Measurements from ENCODE around the gene ZNF644. TPM values are rescaled to one million over a fixed set of nuclear protein-coding genes. Genes with fewer than 3 reads are reported as not detected.

ZNF644 gene
- total RNA-seq, 5 donors from 2014 or later (not counting 1 experiment from before 2014, with no cell fraction given): 55.0 to 139 (median 62.7) TPM

DNA sequence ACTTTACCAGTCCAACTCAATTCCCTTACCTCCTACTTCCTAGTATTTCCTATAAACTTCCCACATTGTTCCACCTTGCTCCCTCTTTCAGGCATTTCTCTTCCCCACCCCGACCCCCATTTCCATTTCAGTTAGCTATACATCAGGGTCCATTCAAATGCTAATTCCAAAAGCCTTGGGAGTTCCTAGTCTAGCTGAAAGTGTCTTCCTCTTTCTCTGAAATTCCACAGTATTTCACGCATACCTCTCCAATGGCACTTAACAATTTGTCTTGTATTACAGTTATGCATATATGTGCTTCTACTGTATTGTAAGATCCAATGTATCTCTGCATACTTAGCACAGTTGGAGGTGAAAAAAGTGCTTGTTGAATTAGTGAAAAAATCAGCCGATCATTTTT is 94.9 kb downstream of the ZNF644 start:
- no peaks in the 10 kb centered on the region for H3K27me3 Mint-ChIP-seq
- POLR2A ChIA-PET: no interaction called here
- Histone ChIP-seq H3K27ac (ENCODE audit: low read length) (no peak overlapping the region), H3K4me3 (ENCODE audit: control insufficient read depth in 1 of 2, extremely low read depth in 1 of 2, low read length in 1 of 2) (no peak overlapping the region), H3K36me3 (ENCODE audit: control insufficient read depth in 2 of 2, extremely low read depth in 1 of 2, insufficient read depth in 1 of 2, low read length in 1 of 2) (no peaks in the 10 kb centered on the region), H3K27me3 (replicated peaks in 1 of 2; ENCODE audit: control insufficient read depth in 2 of 2, extremely low read depth in 1 of 2, insufficient read depth in 2 of 2, low read length in 1 of 2) (no peaks in the 10 kb centered on the region), H3K4me1 (ENCODE audit: control insufficient read depth in 1 of 2, extremely low read depth in 1 of 2, insufficient read depth in 2 of 2, low read length in 2 of 2) (peaks cover 4 to 13% of the 10 kb centered on the region in 2 experiments), H3K9me3 (no peaks in the 10 kb centered on the region)
- no peak overlapping the region for H3K27ac Mint-ChIP-seq
- H3K4me3 Mint-ChIP-seq: peak overlapping the region in 1 of 3 donors; percentile 36
- WGBS (ENCODE audit: insufficient coverage): 100% methylated on average over 1 of the region's 3 CpGs
- CTCF ChIA-PET: interaction anchor here in 1 of 2 donors (0.6 kb wide), 1 partner anchor 1919 kb away, joined by 3 read pairs; no protein-coding TSS in a partner anchor
- no peak for DNase-seq
- peaks cover 0 to 7% (median 0%) of the 10 kb centered on the region in 3 donors for H3K9me3 Mint-ChIP-seq
- ATAC-seq (replicated peaks in 1 of 4): no peak
- peaks cover 89 to 97% (median 91%) of the 10 kb centered on the region in 3 donors for H3K4me1 Mint-ChIP-seq
- peaks cover 29% of the 10 kb centered on the region for H3K36me3 Mint-ChIP-seq

DNA sequence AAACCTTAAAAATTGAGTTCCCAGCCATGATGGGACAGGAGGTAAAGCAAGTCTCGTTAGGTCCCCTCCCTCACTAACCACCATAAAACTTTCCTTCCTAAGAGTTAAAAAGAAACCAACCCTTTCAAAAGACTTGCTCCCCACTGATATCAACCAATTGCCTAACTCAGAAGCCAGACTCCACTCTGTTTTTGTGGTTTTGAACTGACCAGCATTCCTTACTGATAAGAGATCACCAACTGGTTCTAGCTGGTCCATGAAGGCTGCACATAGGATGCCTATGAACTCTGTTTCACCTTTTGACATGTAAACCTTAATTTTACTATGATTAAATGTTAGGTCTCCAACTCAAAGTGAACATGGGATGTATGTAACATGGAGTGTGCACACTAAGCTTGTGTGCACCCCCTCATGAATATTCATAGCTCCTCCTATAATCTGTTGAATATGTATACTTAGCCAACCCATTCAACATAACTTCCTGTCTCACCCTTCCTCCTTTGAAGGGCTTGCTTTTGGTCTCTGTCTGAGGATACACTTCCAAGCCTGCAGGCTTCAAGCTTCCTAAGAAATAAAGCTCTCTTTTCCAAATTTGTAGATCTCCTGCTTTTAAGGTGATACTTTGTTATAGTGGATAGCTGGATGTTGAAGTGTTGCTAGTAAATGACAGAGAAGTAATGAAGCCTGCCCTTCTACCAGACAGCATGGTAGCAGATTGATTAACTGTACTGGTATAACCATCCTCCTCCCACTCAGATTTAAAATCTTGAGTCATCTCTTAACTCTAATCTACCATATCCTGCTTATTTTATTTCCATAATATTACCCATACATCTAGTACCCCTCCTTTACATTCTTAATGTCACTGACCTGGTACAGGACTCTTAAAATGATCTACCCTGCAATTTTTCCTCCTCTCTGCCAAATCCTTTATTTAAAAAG is 95.6 kb downstream of the ZNF644 start:
- Mint-ChIP-seq H3K27me3 (no peaks in the 10 kb centered on the region), H3K36me3 (peaks cover 29% of the 10 kb centered on the region), H3K4me3 (peak overlapping the region in 1 of 3 donors; percentile 36), H3K9me3 (peaks cover 0 to 7% (median 0%) of the 10 kb centered on the region in 3 donors), H3K27ac (peak overlapping the region in 1 of 2 donors; percentile 39), H3K4me1 (peaks cover 88 to 98% (median 92%) of the 10 kb centered on the region in 3 donors)
- no peaks in the 10 kb centered on the region for H3K9me3 ChIP-seq
- ChIA-PET CTCF (no interaction called here), POLR2A (no interaction called here)
- DNase-seq (peak in 1 of 35 experiments; percentile 8), ATAC-seq (replicated peaks in 1 of 4) (peak in 3 of 4 experiments; percentile 42 to 49 (median 44))
- H3K4me3 ChIP-seq (ENCODE audit: control insufficient read depth in 1 of 2, extremely low read depth in 1 of 2, low read length in 1 of 2): no peak overlapping the region
- H3K36me3 ChIP-seq (ENCODE audit: control insufficient read depth in 2 of 2, extremely low read depth in 1 of 2, insufficient read depth in 1 of 2, low read length in 1 of 2): no peaks in the 10 kb centered on the region
- H3K27ac ChIP-seq (ENCODE audit: low read length): no peak overlapping the region
- WGBS (ENCODE audit: insufficient coverage): no CpG with 5 or more reads among the region's 1 CpG
- H3K4me1 ChIP-seq (ENCODE audit: control insufficient read depth in 1 of 2, extremely low read depth in 1 of 2, insufficient read depth in 2 of 2, low read length in 2 of 2): peaks cover 4 to 16% of the 10 kb centered on the region in 2 experiments
- H3K27me3 ChIP-seq (replicated peaks in 1 of 2; ENCODE audit: control insufficient read depth in 2 of 2, extremely low read depth in 1 of 2, insufficient read depth in 2 of 2, low read length in 1 of 2): no peaks in the 10 kb centered on the region

DNA sequence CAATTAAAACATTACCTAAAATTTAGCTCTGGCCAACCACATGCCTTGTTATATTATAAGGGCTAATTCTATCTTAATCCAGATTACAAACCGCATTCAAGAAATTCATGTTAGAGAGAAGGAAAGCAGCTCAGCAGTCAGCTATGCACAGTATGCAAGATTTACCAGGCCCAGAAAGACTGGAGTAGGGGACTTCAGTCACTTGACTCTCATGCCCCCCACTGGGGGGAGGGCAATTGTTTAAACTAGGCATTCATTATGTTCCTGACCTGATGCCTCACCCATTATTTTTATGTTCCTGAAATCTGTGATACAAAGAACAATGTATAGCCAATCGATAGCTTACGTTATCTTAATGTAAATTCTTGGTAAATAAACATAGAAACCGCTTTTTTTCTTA is 96.9 kb downstream of the ZNF644 start:
- CTCF ChIA-PET: interaction anchor here in 1 of 2 donors (0.7 kb wide), 1 partner anchor 1051 kb away, joined by 3 read pairs; no protein-coding TSS in a partner anchor
- WGBS (ENCODE audit: insufficient coverage): no CpG with 5 or more reads among the region's 4 CpGs
- peak overlapping the region in 1 of 3 donors; percentile 3 for H3K4me3 Mint-ChIP-seq

GRCh38 chr1:90922996-90923395 is 98.8 kb downstream of the ZNF644 start:
- H3K4me3 ChIP-seq (ENCODE audit: control insufficient read depth in 1 of 2, extremely low read depth in 1 of 2, low read length in 1 of 2): no peak overlapping the region
- peaks cover 4 to 29% of the 10 kb centered on the region in 2 experiments for H3K4me1 ChIP-seq (ENCODE audit: control insufficient read depth in 1 of 2, extremely low read depth in 1 of 2, insufficient read depth in 2 of 2, low read length in 2 of 2)
- no CpG with 5 or more reads among the region's 2 CpGs for WGBS (ENCODE audit: insufficient coverage)
- H3K36me3 Mint-ChIP-seq: peaks cover 19% of the 10 kb centered on the region
- H3K27me3 Mint-ChIP-seq: no peaks in the 10 kb centered on the region
- H3K9me3 Mint-ChIP-seq: peaks cover 0 to 7% (median 0%) of the 10 kb centered on the region in 3 donors
- DNase-seq (no peak), ATAC-seq (replicated peaks in 1 of 4) (no peak)
- no peaks in the 10 kb centered on the region for H3K9me3 ChIP-seq
- no peaks in the 10 kb centered on the region for H3K36me3 ChIP-seq (ENCODE audit: control insufficient read depth in 2 of 2, extremely low read depth in 1 of 2, insufficient read depth in 1 of 2, low read length in 1 of 2)
- peak overlapping the region in 2 of 3 donors; percentile 28 to 40 for H3K4me3 Mint-ChIP-seq
- peaks cover 86 to 93% (median 90%) of the 10 kb centered on the region in 3 donors for H3K4me1 Mint-ChIP-seq
- no peaks in the 10 kb centered on the region for H3K27me3 ChIP-seq (replicated peaks in 1 of 2; ENCODE audit: control insufficient read depth in 2 of 2, extremely low read depth in 1 of 2, insufficient read depth in 2 of 2, low read length in 1 of 2)
- peak overlapping the region; percentile 23 to 68 for H3K27ac Mint-ChIP-seq
- H3K27ac ChIP-seq (ENCODE audit: low read length): no peak overlapping the region
- POLR2A ChIA-PET: no interaction called here
- CTCF ChIA-PET: no interaction called here

More for the DNA sequence above, 96.9 kb downstream of the ZNF644 start:
- H3K27ac ChIP-seq (ENCODE audit: low read length): no peak overlapping the region
- Mint-ChIP-seq H3K36me3 (peaks cover 27% of the 10 kb centered on the region), H3K4me1 (peaks cover 89 to 100% (median 95%) of the 10 kb centered on the region in 3 donors), H3K27ac (no peak overlapping the region), H3K27me3 (no peaks in the 10 kb centered on the region), H3K9me3 (peaks cover 0 to 7% (median 0%) of the 10 kb centered on the region in 3 donors)
- H3K27me3 ChIP-seq (replicated peaks in 1 of 2; ENCODE audit: control insufficient read depth in 2 of 2, extremely low read depth in 1 of 2, insufficient read depth in 2 of 2, low read length in 1 of 2): no peaks in the 10 kb centered on the region
- H3K36me3 ChIP-seq (ENCODE audit: control insufficient read depth in 2 of 2, extremely low read depth in 1 of 2, insufficient read depth in 1 of 2, low read length in 1 of 2): no peaks in the 10 kb centered on the region
- POLR2A ChIA-PET: no interaction called here
- no peak for ATAC-seq (replicated peaks in 1 of 4)
- H3K9me3 ChIP-seq: no peaks in the 10 kb centered on the region
- no peak overlapping the region for H3K4me3 ChIP-seq (ENCODE audit: control insufficient read depth in 1 of 2, extremely low read depth in 1 of 2, low read length in 1 of 2)
- peaks cover 4 to 23% of the 10 kb centered on the region in 2 experiments for H3K4me1 ChIP-seq (ENCODE audit: control insufficient read depth in 1 of 2, extremely low read depth in 1 of 2, insufficient read depth in 2 of 2, low read length in 2 of 2)
- DNase-seq: no peak

GRCh38 chr1:90922202-90922601 is 99.6 kb downstream of the ZNF644 start:
- no peak overlapping the region for H3K27ac ChIP-seq (ENCODE audit: low read length)
- H3K4me3 Mint-ChIP-seq: peak overlapping the region in 1 of 3 donors; percentile 22
- peaks cover 0 to 7% (median 0%) of the 10 kb centered on the region in 3 donors for H3K9me3 Mint-ChIP-seq
- H3K4me1 Mint-ChIP-seq: peaks cover 83 to 88% (median 87%) of the 10 kb centered on the region in 3 donors
- ChIA-PET CTCF (interaction anchor here in 1 of 2 donors (0.5 kb wide), 1 partner anchor 1630 kb away, joined by 5 read pairs; no protein-coding TSS in a partner anchor), POLR2A (no interaction called here)
- no CpG with 5 or more reads among the region's 3 CpGs for WGBS (ENCODE audit: insufficient coverage)
- H3K9me3 ChIP-seq: no peaks in the 10 kb centered on the region
- ATAC-seq (replicated peaks in 1 of 4) (no peak), DNase-seq (no peak)
- H3K27ac Mint-ChIP-seq: no peak overlapping the region
- no peaks in the 10 kb centered on the region for H3K27me3 ChIP-seq (replicated peaks in 1 of 2; ENCODE audit: control insufficient read depth in 2 of 2, extremely low read depth in 1 of 2, insufficient read depth in 2 of 2, low read length in 1 of 2)
- H3K27me3 Mint-ChIP-seq: no peaks in the 10 kb centered on the region
- peaks cover 23% of the 10 kb centered on the region for H3K36me3 Mint-ChIP-seq
- peaks cover 0 to 29% of the 10 kb centered on the region in 2 experiments for H3K4me1 ChIP-seq (ENCODE audit: control insufficient read depth in 1 of 2, extremely low read depth in 1 of 2, insufficient read depth in 2 of 2, low read length in 2 of 2)
- H3K36me3 ChIP-seq (ENCODE audit: control insufficient read depth in 2 of 2, extremely low read depth in 1 of 2, insufficient read depth in 1 of 2, low read length in 1 of 2): no peaks in the 10 kb centered on the region
- no peak overlapping the region for H3K4me3 ChIP-seq (ENCODE audit: control insufficient read depth in 1 of 2, extremely low read depth in 1 of 2, low read length in 1 of 2)

- Histone ChIP-seq H3K36me3 (ENCODE audit: control insufficient read depth in 2 of 2, extremely low read depth in 1 of 2, insufficient read depth in 1 of 2, low read length in 1 of 2) (peaks cover 0 to 4% of the 10 kb centered on the region in 2 donors), H3K27me3 (replicated peaks in 1 of 2; ENCODE audit: control insufficient read depth in 2 of 2, extremely low read depth in 1 of 2, insufficient read depth in 2 of 2, low read length in 1 of 2) (no peaks in the 10 kb centered on the region), H3K4me1 (ENCODE audit: control insufficient read depth in 1 of 2, extremely low read depth in 1 of 2, insufficient read depth in 2 of 2, low read length in 2 of 2) (peaks cover 0 to 23% of the 10 kb centered on the region in 2 experiments), H3K27ac (ENCODE audit: low read length) (no peak overlapping the region), H3K9me3 (no peaks in the 10 kb centered on the region), H3K4me3 (ENCODE audit: control insufficient read depth in 1 of 2, extremely low read depth in 1 of 2, low read length in 1 of 2) (no peak overlapping the region)
- Mint-ChIP-seq H3K27me3 (no peaks in the 10 kb centered on the region), H3K4me3 (peak overlapping the region in 1 of 3 donors; percentile 13), H3K9me3 (no peaks in the 10 kb centered on the region), H3K27ac (no peak overlapping the region), H3K36me3 (peaks cover 12% of the 10 kb centered on the region), H3K4me1 (peaks cover 63 to 71% (median 65%) of the 10 kb centered on the region in 3 donors)
- CTCF ChIA-PET: no interaction called here
- WGBS (ENCODE audit: insufficient coverage): no CpG with 5 or more reads among the region's 1 CpG
- ATAC-seq (replicated peaks in 1 of 4) (no peak), DNase-seq (no peak)
- POLR2A ChIA-PET: no interaction called here
Observed at GRCh38 chr1:90919900-90920299, 101.9 kb downstream of the ZNF644 start.

Measured in T-cell (primary cell).